Adrenal gland (tissue), 12 donors: Measurements from ENCODE around the gene XRCC5. TPM values are rescaled to one million over a fixed set of nuclear protein-coding genes. Genes with fewer than 3 reads are reported as not detected.

Source experiments
- DNase-seq, 7 donors: peaks; one replicate each; pipeline ENCODE4 v3.0.0-alpha.2; 2019 to 2020
- H3K27ac ChIP-seq, 5 donors: fragments of 200-600 bp; sonication (generic) in 4 of 5; 1 replicate in 3 of 5; 2 replicates in 2 of 5; pipeline versions ENCODE4 v1.5.1 to v1.8.0; 2016 to 2020; ENCODE audit warnings: mild to moderate bottlenecking in 1 of 5
- H3K27me3 ChIP-seq: fragments of 200-600 bp; 2 replicates; pipeline ENCODE4 v1.8.0; 2021
- H3K36me3 ChIP-seq, 2 donors: fragments of 200-600 bp; replicated peaks in 1 of 2; 1 replicate in 1 of 2; 2 replicates in 1 of 2; pipeline versions ENCODE4 v1.5.1 to v1.8.0; 2018 to 2022
- H3K4me1 ChIP-seq, 2 donors: fragments of 200-600 bp; replicated peaks in 1 of 2; 1 replicate in 1 of 2; 2 replicates in 1 of 2; pipeline versions ENCODE4 v1.5.1 to v1.8.0; 2018 to 2021
- H3K4me3 ChIP-seq, 4 donors: fragments of 200-600 bp; sonication (generic) in 3 of 4; one replicate each; pipeline ENCODE4 v1.5.1; 2016 to 2018
- H3K9me3 ChIP-seq, 3 donors: fragments of 200-600 bp; sonication (generic) in 1 of 3; replicated peaks in 1 of 3; 1 replicate in 2 of 3; 2 replicates in 1 of 3; pipeline versions ENCODE4 v1.5.1 to v1.8.0; 2016 to 2021
- POLR2A ChIP-seq, 2 donors: fragments of 450-650 bp; IDR thresholded peaks; one replicate each; pipeline ENCODE4 v1.6.1; 2017; ENCODE audit warnings: antibody characterized with exemption in 2 of 2, mild to moderate bottlenecking in 2 of 2, moderate library complexity in 1 of 2
- WGBS, 4 donors: extraction: QIAGEN DNeasy Blood & Tissue Kit in 2 of 4; methylation state at CpG; one replicate each; pipeline versions ENCODE4 v1.1.5 to v1.1.7; 2013 to 2017; 5-methylcytosine and 5-hydroxymethylcytosine counted together
- intact Hi-C, 2 donors: fragments of 100-400 bp; cut with DNase I; formaldehyde crosslinking; loops; one replicate each; pipeline versions ENCODE4 v1.14.1 to v1.15.0; 2022 to 2023
- polyA plus RNA-seq, 3 donors: library from polyadenylated mRNA; stranded (reverse); fragments of 200-250 nt in 2 of 3; fragments of 350-450 nt in 1 of 3; fragmentation: Illumina TruSeq in 1 of 3; extraction: RNeasy Lipid Tissue Mini Kit (QIAGEN cat#74804) in 1 of 3; gene quantifications; one replicate each; pipeline ENCODE4 v1.2.3, GENCODE V29; 2013 to 2014
- total RNA-seq, 9 donors: library from RNA; depleted of rRNA in 4 of 9; stranded (reverse); fragments of >200 nt in 4 of 9; fragments of 120-200 nt in 1 of 9; fragmentation: NEBNext Ultra II Directional in 1 of 9; extraction: Animal tissue kit (Norgen Biotek cat#: 25700) in 1 of 9; gene quantifications; one replicate each; pipeline versions ENCODE4 v1.1.0 to v1.2.4, GENCODE V29; 2013 to 2023
- TF ChIP-seq, protein P1 (sequence below), 6 experiments: fragments of 450-650 bp in 4 of 6; fragments of 200-600 bp in 2 of 6; sonication (generic) in 1 of 6; IDR thresholded peaks; 1 replicate in 5 of 6; 2 replicates in 1 of 6; pipeline versions ENCODE4 v1.5.1 to v1.8.0; 2016 to 2021; ENCODE audit warnings: antibody characterized with exemption in 6 of 6, mild to moderate bottlenecking in 2 of 6, moderate library complexity in 1 of 6
- donor health status: healthy with polysubstance abuse.
- donor health status: Bipolar disorder and iron deficiency.
- donor health status: DM: yes; HTN: yes; CAD: no.
- donor health status: DM: no; HTN: no; CAD: no.
- donor health status: DM: no; HTN: no; CAD: no.
- donor health status: DM: yes; HTN: yes; CAD: no.

Gene XRCC5
- total and polyA plus RNA-seq, 12 donors = 58.4 to 224 (median 158) TPM

DNA sequence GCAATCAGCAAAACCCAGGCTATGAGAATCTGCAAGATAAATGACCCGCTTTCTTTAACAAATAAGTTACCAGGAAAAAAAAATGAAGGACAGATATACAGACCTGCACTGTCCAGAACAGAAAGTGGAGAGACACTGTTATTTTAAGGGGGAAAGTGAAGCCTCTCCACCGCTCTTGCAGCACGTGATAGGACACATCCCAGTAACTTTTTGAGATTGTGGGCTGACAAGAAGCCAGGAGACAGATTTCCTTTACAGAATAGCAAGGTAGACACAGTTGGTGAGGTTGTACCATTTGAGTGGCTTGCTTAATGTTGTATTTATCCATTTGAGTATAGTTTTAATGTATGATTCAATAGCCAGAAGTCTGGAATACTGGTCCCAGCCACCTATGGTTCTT is 14.4 kb upstream of the XRCC5 start:
- Histone ChIP-seq H3K27ac (no peak overlapping the region), H3K27me3 (no peaks in the 10 kb centered on the region), H3K36me3 (no peaks in the 10 kb centered on the region), H3K4me1 (no peaks in the 10 kb centered on the region), H3K9me3 (no peaks in the 10 kb centered on the region), H3K4me3 (no peak overlapping the region)
- 83 to 90% (median 85%) methylated on average over 3 of the region's 3 CpGs for WGBS, 4 donors
- intact Hi-C loops = no loop called here
- TF ChIP-seq POLR2A (IDR thresholded peaks at IDR 0.05) = no peak
- TF ChIP-seq, protein P1, sequence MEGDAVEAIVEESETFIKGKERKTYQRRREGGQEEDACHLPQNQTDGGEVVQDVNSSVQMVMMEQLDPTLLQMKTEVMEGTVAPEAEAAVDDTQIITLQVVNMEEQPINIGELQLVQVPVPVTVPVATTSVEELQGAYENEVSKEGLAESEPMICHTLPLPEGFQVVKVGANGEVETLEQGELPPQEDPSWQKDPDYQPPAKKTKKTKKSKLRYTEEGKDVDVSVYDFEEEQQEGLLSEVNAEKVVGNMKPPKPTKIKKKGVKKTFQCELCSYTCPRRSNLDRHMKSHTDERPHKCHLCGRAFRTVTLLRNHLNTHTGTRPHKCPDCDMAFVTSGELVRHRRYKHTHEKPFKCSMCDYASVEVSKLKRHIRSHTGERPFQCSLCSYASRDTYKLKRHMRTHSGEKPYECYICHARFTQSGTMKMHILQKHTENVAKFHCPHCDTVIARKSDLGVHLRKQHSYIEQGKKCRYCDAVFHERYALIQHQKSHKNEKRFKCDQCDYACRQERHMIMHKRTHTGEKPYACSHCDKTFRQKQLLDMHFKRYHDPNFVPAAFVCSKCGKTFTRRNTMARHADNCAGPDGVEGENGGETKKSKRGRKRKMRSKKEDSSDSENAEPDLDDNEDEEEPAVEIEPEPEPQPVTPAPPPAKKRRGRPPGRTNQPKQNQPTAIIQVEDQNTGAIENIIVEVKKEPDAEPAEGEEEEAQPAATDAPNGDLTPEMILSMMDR (IDR thresholded peaks at IDR 0.05) = no peak
- DNase-seq = no peak

DNA sequence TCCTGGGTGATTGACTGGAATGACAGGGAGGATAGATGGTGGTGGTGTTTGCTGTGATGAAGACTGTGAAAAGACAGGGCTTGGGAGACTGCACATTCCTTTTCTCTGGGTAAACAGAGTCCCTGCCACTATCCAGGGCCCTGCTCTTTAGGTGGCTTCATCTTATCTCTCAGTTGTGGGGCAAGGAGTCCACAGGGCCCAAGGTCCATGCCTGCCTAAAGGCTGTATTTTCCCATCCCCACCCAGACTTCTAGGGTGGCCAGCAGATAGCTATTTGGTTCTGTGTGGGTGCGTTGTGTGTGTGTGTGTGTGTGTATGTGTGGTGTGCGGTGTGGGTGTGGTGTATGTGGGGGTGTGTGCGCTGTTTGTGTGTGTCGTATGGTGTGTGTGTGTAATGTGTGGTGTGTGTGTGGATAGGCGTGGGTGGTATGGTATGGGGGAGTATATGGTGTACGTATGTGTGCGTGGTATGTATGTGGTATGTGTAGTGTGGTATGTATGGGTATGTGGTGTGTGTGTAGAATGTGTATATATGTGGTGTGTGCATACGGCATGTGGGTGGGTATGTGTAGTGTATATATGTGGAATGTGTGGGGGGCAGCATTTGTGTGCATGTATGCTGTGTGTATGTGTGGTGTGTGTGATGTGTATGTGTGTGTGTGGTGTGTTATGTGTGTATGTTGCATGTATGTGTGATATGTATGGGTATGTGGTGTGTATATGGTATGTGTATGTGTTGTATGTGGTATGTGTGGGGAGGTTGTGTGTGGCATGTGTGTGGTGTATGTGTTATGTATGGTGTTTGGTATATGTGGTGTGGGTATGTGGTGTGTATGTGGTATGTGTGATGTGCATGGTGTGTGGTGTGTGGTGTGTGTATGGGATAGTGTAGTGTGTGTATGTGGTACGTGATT is 10.5 kb upstream of the XRCC5 start:
- no peak for DNase-seq
- Histone ChIP-seq H3K4me3 (no peak overlapping the region), H3K4me1 (no peaks in the 10 kb centered on the region), H3K27ac (no peak overlapping the region), H3K9me3 (no peaks in the 10 kb centered on the region), H3K27me3 (no peaks in the 10 kb centered on the region), H3K36me3 (no peaks in the 10 kb centered on the region)
- 88 to 94% (median 90%) methylated on average over 9 of the region's 9 CpGs for WGBS, 4 donors
- intact Hi-C loops = no loop called here
- no peak for TF ChIP-seq POLR2A (IDR thresholded peaks at IDR 0.05)
- TF ChIP-seq, protein P1 (IDR thresholded peaks at IDR 0.05) = no peak

DNA sequence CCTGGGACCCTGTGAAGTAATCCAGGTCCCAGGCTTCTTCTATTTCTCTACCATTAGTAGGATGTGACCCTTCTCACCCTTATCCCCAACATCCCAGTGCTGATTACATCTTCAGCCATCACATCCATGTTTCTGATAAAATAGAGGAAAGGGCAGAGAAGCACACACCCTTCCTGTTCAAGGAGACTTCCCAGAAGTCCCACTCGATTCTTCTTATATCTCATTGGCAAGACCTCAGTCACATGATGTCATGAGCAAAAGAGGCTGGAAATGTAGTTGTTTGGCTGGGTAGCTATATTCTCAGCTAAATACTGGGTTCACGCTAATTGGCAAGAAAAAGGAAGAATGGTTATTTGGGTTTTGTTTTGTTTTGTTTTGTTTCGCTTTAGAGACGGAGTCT is 8.0 kb upstream of the XRCC5 start:
- WGBS, 4 donors = 84 to 88% (median 87%) methylated on average over 4 of the region's 4 CpGs
- H3K9me3 ChIP-seq = no peaks in the 10 kb centered on the region
- no peaks in the 10 kb centered on the region for H3K36me3 ChIP-seq
- no peaks in the 10 kb centered on the region for H3K27me3 ChIP-seq
- H3K27ac ChIP-seq = no peak overlapping the region
- intact Hi-C loops = no loop called here
- H3K4me1 ChIP-seq = no peaks in the 10 kb centered on the region
- TF ChIP-seq, protein P1 (IDR thresholded peaks at IDR 0.05) = no peak
- TF ChIP-seq POLR2A (IDR thresholded peaks at IDR 0.05) = no peak
- no peak overlapping the region for H3K4me3 ChIP-seq
- DNase-seq = no peak

DNA sequence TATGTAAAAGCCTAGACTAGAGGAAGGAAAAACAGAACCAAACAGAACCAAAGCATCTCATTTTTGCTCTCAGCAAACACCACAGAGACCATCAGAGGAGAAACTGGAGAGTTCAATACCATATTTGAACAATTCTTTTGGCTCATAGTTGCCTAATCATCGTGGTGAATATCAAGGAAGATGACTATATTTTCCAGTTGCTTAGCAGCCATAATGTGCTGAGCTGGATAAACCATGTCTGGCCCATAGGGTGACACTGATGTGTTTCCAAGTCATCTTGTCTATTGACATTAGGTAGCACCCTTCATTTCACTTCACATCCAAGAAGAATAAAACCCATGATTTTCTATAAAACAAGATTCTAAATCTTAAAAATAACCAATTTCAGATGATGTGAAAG is 5.9 kb upstream of the XRCC5 start:
- Histone ChIP-seq H3K4me3 (no peak overlapping the region), H3K4me1 (peaks cover 3 to 4% of the 10 kb centered on the region in 2 donors), H3K36me3 (no peaks in the 10 kb centered on the region), H3K9me3 (no peaks in the 10 kb centered on the region), H3K27ac (no peak overlapping the region), H3K27me3 (no peaks in the 10 kb centered on the region)
- TF ChIP-seq, protein P1 (IDR thresholded peaks at IDR 0.05) = no peak
- TF ChIP-seq POLR2A (IDR thresholded peaks at IDR 0.05) = no peak
- no peak for DNase-seq
- 53 to 84% (median 55%) methylated on average over 1 of the region's 1 CpG for WGBS, 4 donors
- intact Hi-C loops = no loop called here
